MM.1S (cell line): ENCODE data around the gene OGFRL1.

Source experiments
- EZH2 ChIP-seq: fragments of 300-600 bp; sonication (generic); optimal IDR thresholded peaks from 2 replicates; pipeline ENCODE3; 2017; ENCODE audit warnings: low read depth, mild to moderate bottlenecking, antibody characterized with exemption, low read length, mixed read lengths
- EZH2phosphoT487 ChIP-seq: fragments of 300-600 bp; sonication (generic); IDR thresholded peaks from 2 replicates; pipeline ENCODE4 v1.6.1; 2018; ENCODE audit warnings: antibody characterized with exemption, low read length
- TF ChIP-seq, protein P1 (sequence below): fragments of 300-600 bp; sonication (generic); IDR thresholded peaks from 2 replicates; pipeline ENCODE4 v1.5.1; 2016; ENCODE audit warnings: antibody characterized with exemption, low read length, mixed read lengths

DNA sequence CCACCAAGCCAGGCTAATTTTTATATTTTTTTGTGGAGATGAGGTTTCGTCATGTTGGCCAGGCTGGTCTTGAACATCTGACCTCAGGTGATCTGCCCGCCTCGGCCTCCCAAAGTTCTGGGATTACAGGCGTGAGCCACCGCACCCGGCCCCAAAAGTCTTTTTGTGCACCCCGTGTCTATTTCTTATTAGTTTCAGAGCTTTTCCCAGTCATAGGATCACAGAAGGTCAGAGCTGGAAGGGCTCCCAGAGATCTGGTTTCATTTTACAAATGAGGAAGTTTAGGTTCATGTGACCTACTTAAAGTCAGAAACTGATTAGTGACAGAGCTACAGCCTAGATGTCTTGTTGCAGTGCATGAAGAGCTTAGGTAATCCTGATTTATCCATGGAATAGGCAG is 1.6 kb upstream of the OGFRL1 start:
- TF ChIP-seq, protein P1, sequence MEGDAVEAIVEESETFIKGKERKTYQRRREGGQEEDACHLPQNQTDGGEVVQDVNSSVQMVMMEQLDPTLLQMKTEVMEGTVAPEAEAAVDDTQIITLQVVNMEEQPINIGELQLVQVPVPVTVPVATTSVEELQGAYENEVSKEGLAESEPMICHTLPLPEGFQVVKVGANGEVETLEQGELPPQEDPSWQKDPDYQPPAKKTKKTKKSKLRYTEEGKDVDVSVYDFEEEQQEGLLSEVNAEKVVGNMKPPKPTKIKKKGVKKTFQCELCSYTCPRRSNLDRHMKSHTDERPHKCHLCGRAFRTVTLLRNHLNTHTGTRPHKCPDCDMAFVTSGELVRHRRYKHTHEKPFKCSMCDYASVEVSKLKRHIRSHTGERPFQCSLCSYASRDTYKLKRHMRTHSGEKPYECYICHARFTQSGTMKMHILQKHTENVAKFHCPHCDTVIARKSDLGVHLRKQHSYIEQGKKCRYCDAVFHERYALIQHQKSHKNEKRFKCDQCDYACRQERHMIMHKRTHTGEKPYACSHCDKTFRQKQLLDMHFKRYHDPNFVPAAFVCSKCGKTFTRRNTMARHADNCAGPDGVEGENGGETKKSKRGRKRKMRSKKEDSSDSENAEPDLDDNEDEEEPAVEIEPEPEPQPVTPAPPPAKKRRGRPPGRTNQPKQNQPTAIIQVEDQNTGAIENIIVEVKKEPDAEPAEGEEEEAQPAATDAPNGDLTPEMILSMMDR: no peak
- no peak for TF ChIP-seq EZH2
- TF ChIP-seq EZH2phosphoT487: no peak
